WTC11 (cell line): Measurements from ENCODE around the gene RANBP3L.

Source experiments
- E2F1 ChIP-seq: sonication (generic); formaldehyde crosslinking; IDR thresholded peaks from 2 replicates; pipeline ENCODE4 v1.8.0; 2022; ENCODE audit warnings: mild to moderate bottlenecking, missing genetic modification reagents
- NFYB ChIP-seq: sonication (generic); formaldehyde crosslinking; conservative IDR thresholded peaks from 2 replicates; pipeline ENCODE4 v1.8.0; 2022; ENCODE audit warnings: low read depth, missing genetic modification reagents
- SMAD3 ChIP-seq: sonication (generic); formaldehyde crosslinking; IDR thresholded peaks from 2 replicates; pipeline ENCODE4 v1.8.0; 2022; ENCODE audit warnings: missing genetic modification reagents, mild to moderate bottlenecking, borderline replicate concordance
- ZNF423 ChIP-seq: fragments of 250-450 bp; sonication (Bioruptor Pico); IDR thresholded peaks from 2 replicates; pipeline ENCODE4 v2.1.2; 2022; ENCODE audit warnings: mild to moderate bottlenecking, moderate library complexity
- TF ChIP-seq, protein P1 (sequence below): fragments of 200-600 bp; IDR thresholded peaks from 2 replicates; pipeline ENCODE4 v1.8.0; 2022; ENCODE audit warnings: antibody characterized with exemption
- TF ChIP-seq, protein P2 (sequence below): sonication (generic); formaldehyde crosslinking; IDR thresholded peaks from 2 replicates; pipeline ENCODE4 v1.8.1; 2023; ENCODE audit warnings: mild to moderate bottlenecking, missing genetic modification reagents, borderline replicate concordance
- TF ChIP-seq, protein P3 (sequence below): sonication (generic); formaldehyde crosslinking; IDR thresholded peaks from 2 replicates; pipeline ENCODE4 v1.8.1; 2022; ENCODE audit warnings: mild to moderate bottlenecking, moderate library complexity, missing genetic modification reagents

DNA sequence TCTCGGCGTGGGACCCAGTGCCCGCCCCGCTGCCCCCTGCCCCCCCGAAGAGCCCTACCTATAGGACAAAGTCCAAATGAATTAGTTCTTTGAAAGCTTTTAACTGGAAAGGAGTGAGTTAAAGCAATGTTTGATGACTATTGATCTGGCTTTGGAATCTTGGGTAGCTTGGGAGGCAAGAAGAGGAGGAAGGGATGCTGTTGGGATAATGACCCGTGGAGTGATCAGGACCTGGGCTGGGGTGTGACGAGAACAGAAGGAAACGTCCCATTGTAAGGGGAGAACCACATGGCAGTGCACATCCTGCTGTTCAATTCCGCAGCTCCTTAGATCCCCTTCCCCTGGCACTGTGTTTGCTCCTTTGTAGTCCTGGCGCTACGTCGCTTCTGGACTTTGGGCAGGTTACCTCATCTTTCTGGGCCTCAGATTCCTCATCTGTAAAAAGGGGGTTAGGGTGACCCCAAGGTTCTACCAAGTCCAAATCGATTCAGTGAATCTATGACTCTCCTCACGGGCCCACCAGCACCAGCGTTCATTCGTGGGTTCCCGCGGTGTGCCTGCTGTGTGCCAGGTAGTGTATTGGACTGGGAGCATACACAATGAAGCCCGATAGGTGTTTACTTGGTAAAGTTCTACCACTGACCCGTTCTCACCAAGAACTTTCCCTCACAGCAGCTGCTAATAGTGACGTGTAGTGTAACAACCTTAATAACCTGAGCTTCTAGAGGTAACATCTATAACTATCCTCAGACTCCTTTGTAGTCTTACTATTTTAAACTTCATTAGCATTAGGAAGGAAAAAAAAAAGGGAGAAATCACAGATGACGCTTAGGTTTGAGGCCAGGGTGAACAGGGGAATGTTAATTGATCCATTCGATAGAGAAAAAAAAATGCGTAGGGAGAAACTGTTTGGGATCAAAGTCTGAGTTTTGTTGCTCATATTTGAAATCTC, 58.9 kb downstream of the RANBP3L start:
- no peak for TF ChIP-seq NFYB
- TF ChIP-seq, protein P1, sequence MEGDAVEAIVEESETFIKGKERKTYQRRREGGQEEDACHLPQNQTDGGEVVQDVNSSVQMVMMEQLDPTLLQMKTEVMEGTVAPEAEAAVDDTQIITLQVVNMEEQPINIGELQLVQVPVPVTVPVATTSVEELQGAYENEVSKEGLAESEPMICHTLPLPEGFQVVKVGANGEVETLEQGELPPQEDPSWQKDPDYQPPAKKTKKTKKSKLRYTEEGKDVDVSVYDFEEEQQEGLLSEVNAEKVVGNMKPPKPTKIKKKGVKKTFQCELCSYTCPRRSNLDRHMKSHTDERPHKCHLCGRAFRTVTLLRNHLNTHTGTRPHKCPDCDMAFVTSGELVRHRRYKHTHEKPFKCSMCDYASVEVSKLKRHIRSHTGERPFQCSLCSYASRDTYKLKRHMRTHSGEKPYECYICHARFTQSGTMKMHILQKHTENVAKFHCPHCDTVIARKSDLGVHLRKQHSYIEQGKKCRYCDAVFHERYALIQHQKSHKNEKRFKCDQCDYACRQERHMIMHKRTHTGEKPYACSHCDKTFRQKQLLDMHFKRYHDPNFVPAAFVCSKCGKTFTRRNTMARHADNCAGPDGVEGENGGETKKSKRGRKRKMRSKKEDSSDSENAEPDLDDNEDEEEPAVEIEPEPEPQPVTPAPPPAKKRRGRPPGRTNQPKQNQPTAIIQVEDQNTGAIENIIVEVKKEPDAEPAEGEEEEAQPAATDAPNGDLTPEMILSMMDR: no peak
- TF ChIP-seq, protein P2, sequence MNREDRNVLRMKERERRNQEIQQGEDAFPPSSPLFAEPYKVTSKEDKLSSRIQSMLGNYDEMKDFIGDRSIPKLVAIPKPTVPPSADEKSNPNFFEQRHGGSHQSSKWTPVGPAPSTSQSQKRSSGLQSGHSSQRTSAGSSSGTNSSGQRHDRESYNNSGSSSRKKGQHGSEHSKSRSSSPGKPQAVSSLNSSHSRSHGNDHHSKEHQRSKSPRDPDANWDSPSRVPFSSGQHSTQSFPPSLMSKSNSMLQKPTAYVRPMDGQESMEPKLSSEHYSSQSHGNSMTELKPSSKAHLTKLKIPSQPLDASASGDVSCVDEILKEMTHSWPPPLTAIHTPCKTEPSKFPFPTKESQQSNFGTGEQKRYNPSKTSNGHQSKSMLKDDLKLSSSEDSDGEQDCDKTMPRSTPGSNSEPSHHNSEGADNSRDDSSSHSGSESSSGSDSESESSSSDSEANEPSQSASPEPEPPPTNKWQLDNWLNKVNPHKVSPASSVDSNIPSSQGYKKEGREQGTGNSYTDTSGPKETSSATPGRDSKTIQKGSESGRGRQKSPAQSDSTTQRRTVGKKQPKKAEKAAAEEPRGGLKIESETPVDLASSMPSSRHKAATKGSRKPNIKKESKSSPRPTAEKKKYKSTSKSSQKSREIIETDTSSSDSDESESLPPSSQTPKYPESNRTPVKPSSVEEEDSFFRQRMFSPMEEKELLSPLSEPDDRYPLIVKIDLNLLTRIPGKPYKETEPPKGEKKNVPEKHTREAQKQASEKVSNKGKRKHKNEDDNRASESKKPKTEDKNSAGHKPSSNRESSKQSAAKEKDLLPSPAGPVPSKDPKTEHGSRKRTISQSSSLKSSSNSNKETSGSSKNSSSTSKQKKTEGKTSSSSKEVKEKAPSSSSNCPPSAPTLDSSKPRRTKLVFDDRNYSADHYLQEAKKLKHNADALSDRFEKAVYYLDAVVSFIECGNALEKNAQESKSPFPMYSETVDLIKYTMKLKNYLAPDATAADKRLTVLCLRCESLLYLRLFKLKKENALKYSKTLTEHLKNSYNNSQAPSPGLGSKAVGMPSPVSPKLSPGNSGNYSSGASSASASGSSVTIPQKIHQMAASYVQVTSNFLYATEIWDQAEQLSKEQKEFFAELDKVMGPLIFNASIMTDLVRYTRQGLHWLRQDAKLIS (CRISPR knock-in tag): no peak
- TF ChIP-seq E2F1 (CRISPR knock-in tag): no peak
- TF ChIP-seq SMAD3: no peak
- TF ChIP-seq, protein P3, sequence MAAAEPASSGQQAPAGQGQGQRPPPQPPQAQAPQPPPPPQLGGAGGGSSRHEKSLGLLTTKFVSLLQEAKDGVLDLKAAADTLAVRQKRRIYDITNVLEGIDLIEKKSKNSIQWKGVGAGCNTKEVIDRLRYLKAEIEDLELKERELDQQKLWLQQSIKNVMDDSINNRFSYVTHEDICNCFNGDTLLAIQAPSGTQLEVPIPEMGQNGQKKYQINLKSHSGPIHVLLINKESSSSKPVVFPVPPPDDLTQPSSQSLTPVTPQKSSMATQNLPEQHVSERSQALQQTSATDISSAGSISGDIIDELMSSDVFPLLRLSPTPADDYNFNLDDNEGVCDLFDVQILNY: no peak
- no peak for TF ChIP-seq ZNF423 (CRISPR knock-in tag)
